Adipose tissue (tissue), 3 donors: ENCODE results near the gene IER5. TPM values are rescaled to one million over a fixed set of nuclear protein-coding genes. Genes with fewer than 3 reads are reported as not detected.

Experiments used
- H3K27ac ChIP-seq: one replicate; pipeline ENCODE4 v1.5.1; 2013; ENCODE audit warnings: low read depth, low read length
- WGBS, 3 donors: extraction: QIAGEN DNeasy Blood & Tissue Kit; methylation state at CpG; one replicate each; pipeline ENCODE4 v1.1.7; 2013; 5-methylcytosine and 5-hydroxymethylcytosine counted together
- polyA plus RNA-seq, 3 donors: library from polyadenylated mRNA; stranded (reverse); fragments of 200-250 nt; gene quantifications; one replicate each; pipeline ENCODE4 v1.2.3, GENCODE V29; 2013
- donor health status: healthy with polysubstance abuse.
- donor health status: Bipolar disorder and iron deficiency.
- donor health status: healthy.

Gene IER5
- polyA plus RNA-seq, 3 donors = 2.3 to 13.6 (median 8.5) TPM

- no peak overlapping the region for H3K27ac ChIP-seq
- WGBS, 3 donors = 84 to 96% (median 88%) methylated on average over 4 of the region's 4 CpGs
Measured at GRCh38 chr1:181126289-181126688, 37.8 kb downstream of the IER5 start.

DNA sequence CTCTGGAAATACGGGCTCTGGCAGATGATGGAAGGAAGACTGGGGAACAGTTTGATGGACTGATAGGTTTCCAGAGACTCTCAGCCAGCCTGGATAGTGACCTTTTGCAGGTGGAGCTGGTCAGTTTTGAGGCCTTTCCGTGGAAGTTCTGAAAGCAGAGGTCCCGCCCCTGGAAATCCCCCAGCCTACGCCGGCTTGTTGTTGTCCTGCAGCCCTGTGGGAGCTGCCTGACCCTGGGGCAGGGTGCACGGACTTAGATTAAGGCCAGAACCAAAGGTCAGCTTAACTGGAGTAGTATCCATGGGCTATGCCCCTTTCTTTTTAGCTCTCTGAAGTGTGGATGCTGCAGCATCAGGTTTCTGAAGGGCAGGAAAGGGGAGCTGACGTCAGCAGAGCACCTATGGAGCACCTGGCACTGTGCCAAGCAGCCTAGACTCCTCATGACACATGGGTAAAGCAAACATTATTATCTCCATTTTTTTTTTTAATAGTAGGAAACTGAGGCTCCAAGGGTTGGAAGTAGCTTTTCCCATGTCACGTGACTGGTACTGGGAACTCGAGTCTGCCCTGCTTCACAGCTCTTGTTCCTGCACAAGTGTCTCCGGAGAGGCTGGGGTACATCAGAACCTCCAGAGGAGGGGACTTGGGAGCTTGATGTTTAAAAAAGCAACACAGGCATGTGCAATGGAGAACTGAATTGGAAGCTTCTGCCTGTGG is 38.5 kb downstream of the IER5 start:
- H3K27ac ChIP-seq = no peak overlapping the region
- WGBS, 3 donors = 62 to 64% (median 62%) methylated on average over 10 of the region's 10 CpGs

GRCh38 chr1:181127898-181128453 is 39.5 kb downstream of the IER5 start:
- WGBS, 3 donors = 85 to 96% (median 87%) methylated on average over 5 of the region's 5 CpGs
- H3K27ac ChIP-seq = no peak overlapping the region

DNA sequence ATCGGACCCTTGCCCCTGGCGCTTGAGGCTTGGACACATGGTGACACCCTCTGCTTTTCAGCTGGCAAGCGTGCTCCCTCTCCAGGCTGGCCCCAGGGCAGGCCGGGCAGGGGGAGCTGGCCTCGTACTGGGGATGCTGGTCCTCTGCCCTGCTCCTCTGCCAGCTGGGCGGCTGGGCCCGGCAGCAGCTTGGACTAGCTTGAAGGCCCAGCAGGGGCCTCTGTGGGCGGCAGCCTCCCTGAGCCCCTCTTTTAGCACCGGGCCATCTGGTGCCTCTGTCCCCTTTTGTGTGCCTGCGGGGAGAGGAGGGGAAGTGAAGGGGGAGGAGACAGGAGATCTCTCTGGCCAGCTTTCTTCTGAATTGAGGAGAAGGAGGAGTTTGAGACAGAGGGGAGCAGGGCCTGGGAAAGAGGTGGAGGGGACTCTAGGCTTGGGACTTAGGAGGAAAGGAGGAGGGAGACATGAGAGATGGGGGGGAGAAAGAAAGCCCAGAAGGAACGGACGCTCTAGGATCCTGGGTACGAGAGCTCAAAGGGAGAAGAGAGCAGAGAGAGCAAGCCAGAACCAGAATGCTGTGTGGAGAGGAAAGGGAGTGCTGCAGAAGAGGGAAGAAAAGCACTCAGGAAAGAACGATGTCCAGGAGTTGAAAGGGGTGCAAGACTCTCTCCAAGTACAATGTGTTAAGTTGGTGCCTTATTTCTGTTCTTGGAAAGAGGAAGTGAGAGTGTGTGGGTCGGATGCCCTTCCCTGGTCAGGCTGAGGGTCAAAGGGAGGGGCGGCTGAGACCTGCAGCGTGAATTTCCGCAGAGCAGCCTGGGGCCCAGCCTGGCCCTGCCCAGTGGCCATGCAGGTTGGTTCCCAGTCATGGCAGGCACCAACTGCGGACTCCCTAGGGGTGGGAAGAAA is 40.3 kb downstream of the IER5 start:
- 37 to 69% (median 38%) methylated on average over 19 of the region's 19 CpGs for WGBS, 3 donors
- H3K27ac ChIP-seq = no peak overlapping the region

DNA sequence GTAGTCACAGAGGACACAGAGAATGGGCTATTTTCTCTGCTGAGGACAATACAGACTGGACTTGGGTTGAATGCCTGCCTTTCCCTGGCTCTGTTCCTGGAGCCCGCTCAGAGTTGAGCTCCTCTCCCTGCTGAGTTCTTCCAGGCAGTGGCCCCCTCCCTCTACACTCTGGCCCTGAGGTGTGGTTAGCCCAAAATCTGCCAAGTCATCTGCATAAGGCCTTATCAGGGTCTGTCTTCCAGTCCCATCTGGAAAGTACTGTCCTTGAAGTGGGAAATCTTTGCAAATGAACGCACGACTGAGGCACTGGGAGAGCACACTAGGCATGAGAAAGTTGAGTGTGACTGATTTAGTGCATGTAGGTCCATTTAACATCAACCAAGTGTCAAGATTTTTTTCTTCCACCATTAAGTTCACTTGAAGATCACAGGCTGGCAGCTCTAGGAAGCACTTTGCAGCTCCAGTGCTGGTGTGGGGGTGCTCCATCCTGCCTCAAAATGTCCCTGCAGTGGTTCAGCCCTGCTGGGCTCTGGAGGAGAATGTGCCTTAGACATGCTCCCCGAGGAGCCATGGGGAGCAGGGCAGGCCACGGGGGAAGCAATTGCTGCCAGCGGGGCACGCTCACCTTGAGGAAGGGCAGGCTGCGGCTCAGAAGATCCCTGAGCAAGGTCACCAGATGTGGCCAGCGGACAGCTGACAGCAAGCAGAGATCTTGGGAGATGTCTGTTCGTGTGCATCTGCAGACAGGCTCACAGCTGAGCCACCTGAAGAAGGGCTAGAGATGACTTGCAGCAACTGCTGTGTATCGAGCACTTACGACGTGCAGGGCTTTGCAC is 41.5 kb downstream of the IER5 start:
- no peak overlapping the region for H3K27ac ChIP-seq
- 87 to 89% (median 87%) methylated on average over 13 of the region's 13 CpGs for WGBS, 3 donors

DNA sequence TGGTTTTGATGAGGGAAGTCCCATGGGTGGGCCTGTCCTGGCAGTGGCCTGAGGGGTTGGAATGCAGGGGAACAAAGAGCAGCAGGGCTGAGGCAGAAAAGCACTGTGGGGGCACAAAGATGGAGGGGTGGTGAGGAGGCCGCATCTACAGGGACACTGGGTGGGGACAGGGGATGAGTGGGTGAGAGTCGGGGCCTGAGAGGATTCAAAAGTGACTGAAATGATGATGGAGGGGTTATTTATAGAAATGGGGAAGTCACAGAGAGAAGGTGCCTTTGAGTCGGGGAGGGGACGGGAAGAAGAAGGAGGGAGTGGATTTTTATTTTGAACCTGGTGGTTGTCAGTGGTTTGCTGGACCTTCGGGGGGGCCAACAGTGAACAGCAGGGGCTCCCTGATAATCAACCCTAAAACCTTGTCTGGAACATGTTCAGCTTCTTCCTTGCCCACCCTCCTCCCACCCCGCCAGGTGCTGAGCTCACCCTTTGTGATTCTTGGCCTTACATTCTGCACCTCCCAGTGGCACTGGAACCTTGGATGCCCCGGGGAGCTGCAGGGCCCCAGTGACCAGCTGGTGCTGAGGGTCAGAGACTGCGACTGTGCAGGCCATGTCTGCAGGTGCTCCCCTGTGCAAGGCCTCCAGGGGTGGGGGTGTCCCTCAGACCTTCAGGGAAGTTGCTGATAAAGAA is 42.9 kb downstream of the IER5 start:
- H3K27ac ChIP-seq = no peak overlapping the region
- WGBS, 3 donors = 56 to 82% (median 68%) methylated on average over 8 of the region's 8 CpGs

GRCh38 chr1:181133441-181133951 is 45.0 kb downstream of the IER5 start:
- WGBS, 3 donors = 83 to 98% (median 95%) methylated on average over 6 of the region's 6 CpGs
- H3K27ac ChIP-seq = no peak overlapping the region

DNA sequence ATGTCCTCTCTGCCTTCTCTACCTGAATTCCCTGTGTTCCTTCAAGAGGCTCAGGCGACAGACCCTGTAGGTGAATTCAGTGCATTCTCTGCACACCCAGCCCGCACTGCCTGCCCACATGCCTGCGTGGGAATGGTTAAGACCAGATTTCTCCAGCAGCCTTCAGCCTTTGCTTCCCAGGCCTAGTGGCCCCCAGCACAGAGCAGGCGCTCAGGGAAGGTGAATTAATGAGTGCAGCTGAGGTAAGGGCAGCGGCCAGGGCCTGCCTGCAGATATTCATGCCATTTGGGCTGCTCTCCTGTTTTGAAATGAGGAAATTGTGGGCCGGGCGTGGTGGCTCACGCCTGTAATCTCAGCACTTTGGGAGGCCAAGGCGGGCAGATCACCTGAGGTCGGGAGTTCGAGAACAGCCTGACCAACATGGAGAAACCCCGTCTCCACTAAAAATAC is 45.5 kb downstream of the IER5 start:
- H3K27ac ChIP-seq = no peak overlapping the region
- WGBS, 3 donors = 88 to 94% (median 94%) methylated on average over 12 of the region's 12 CpGs

- 74 to 83% (median 76%) methylated on average over 16 of the region's 17 CpGs for WGBS, 3 donors
- H3K27ac ChIP-seq = no peak overlapping the region
Measured at GRCh38 chr1:181134543-181135436, 46.3 kb downstream of the IER5 start.

- WGBS, 3 donors = 79 to 81% (median 81%) methylated on average over 2 of the region's 2 CpGs
- H3K27ac ChIP-seq = no peak overlapping the region
Measured at GRCh38 chr1:181135437-181135731, 46.9 kb downstream of the IER5 start.

DNA sequence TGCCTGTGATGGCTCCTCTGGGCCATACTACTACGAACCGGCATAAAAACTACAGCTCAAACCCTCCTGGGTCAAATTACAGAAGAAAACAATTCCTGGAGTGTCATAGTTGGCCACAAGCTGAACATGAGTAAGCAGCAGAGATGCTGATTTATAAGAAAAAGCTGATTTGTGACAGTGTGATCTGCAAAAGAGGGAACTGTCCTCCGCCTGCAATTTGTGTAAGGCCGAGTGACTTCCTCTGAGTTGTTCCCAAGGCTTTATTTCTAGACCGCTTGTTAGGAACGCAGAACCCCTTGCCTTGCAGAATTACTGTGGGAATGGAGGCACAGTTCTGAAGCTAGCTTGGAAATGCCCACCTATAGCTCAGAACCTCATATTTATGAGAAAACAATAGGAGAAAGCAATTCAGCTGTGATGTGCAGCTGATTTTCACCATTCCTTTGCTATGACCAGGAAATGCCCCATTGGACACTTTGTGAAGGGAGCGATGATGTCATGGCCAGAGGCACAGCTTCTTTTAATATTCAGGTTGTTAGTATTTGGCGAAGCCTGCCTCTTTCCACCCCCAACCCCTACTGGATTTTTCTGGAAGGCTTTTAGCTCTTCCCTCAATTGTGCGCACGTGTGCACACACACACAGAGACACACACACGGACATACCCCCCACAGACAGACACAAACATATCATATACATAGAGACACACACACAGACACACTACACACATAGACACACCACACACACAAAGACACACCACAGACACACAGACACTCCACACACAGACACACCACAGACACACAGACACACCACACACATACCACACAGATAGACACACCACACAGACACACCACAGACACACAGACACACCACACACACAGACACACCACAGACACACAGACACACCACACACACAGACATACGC is 47.6 kb downstream of the IER5 start:
- 64 to 87% (median 66%) methylated on average over 12 of the region's 12 CpGs for WGBS, 3 donors
- no peak overlapping the region for H3K27ac ChIP-seq

GRCh38 chr1:181136738-181137122 is 48.2 kb downstream of the IER5 start:
- H3K27ac ChIP-seq = no peak overlapping the region
- 91 to 97% (median 92%) methylated on average over 8 of the region's 8 CpGs for WGBS, 3 donors

- no peak overlapping the region for H3K27ac ChIP-seq
- WGBS, 3 donors = 88 to 99% (median 97%) methylated on average over 12 of the region's 12 CpGs
Measured at GRCh38 chr1:181137217-181137743, 48.8 kb downstream of the IER5 start.

- H3K27ac ChIP-seq = no peak overlapping the region
- 41 to 67% (median 48%) methylated on average over 5 of the region's 5 CpGs for WGBS, 3 donors
Measured at GRCh38 chr1:181139631-181140061, 51.1 kb downstream of the IER5 start.

GRCh38 chr1:181140398-181140797 is 51.9 kb downstream of the IER5 start:
- WGBS, 3 donors = 81 to 87% (median 83%) methylated on average over 4 of the region's 4 CpGs
- no peak overlapping the region for H3K27ac ChIP-seq

- WGBS, 3 donors = 79 to 82% (median 81%) methylated on average over 3 of the region's 3 CpGs
- no peak overlapping the region for H3K27ac ChIP-seq
Measured at GRCh38 chr1:181140891-181141290, 52.4 kb downstream of the IER5 start.
